ENCODE results near the gene SAMD1. TPM values are rescaled to one million over a fixed set of nuclear protein-coding genes. Genes with fewer than 3 reads are reported as not detected.

SAMD1 gene
- total RNA-seq, 1 donor from 2014 or later = 29.5 TPM

- no peak for DNase-seq (ENCODE audit: low spot score)
- Mint-ChIP-seq H3K4me1 (ENCODE audit: unreplicated experiment) (peaks cover 30% of the 10 kb centered on the region), H3K36me3 (ENCODE audit: low read depth, unreplicated experiment) (peaks cover 3% of the 10 kb centered on the region), H3K27ac (ENCODE audit: unreplicated experiment) (no peak overlapping the region), H3K27me3 (ENCODE audit: unreplicated experiment) (peaks cover 9% of the 10 kb centered on the region), H3K9me3 (ENCODE audit: unreplicated experiment) (no peaks in the 10 kb centered on the region), H3K4me3 (ENCODE audit: unreplicated experiment) (no peak overlapping the region)
- no peak for TF ChIP-seq CTCF (IDR thresholded peaks at IDR 0.05; ENCODE audit: unreplicated experiment)
Measured at GRCh38 chr19:14111486-14111885, 20.9 kb upstream of the SAMD1 start.

GRCh38 chr19:14110650-14111049 lies 20.1 kb upstream of the SAMD1 start:
- DNase-seq (ENCODE audit: low spot score) = no peak
- H3K27ac Mint-ChIP-seq (ENCODE audit: unreplicated experiment) = no peak overlapping the region
- H3K4me3 Mint-ChIP-seq (ENCODE audit: unreplicated experiment) = no peak overlapping the region
- H3K4me1 Mint-ChIP-seq (ENCODE audit: unreplicated experiment) = peaks cover 23% of the 10 kb centered on the region
- H3K9me3 Mint-ChIP-seq (ENCODE audit: unreplicated experiment) = no peaks in the 10 kb centered on the region
- H3K36me3 Mint-ChIP-seq (ENCODE audit: low read depth, unreplicated experiment) = peaks cover 3% of the 10 kb centered on the region
- no peak for TF ChIP-seq CTCF (IDR thresholded peaks at IDR 0.05; ENCODE audit: unreplicated experiment)
- H3K27me3 Mint-ChIP-seq (ENCODE audit: unreplicated experiment) = peaks cover 8% of the 10 kb centered on the region

GRCh38 chr19:14107581-14108461 lies 17.3 kb upstream of the SAMD1 start:
- peak overlapping the region; percentile 73 for H3K4me3 Mint-ChIP-seq (ENCODE audit: unreplicated experiment)
- H3K27me3 Mint-ChIP-seq (ENCODE audit: unreplicated experiment) = peaks cover 5% of the 10 kb centered on the region
- H3K36me3 Mint-ChIP-seq (ENCODE audit: low read depth, unreplicated experiment) = peaks cover 7% of the 10 kb centered on the region
- DNase-seq (ENCODE audit: low spot score) = no peak
- no peak overlapping the region for H3K27ac Mint-ChIP-seq (ENCODE audit: unreplicated experiment)
- no peaks in the 10 kb centered on the region for H3K9me3 Mint-ChIP-seq (ENCODE audit: unreplicated experiment)
- peaks cover 3% of the 10 kb centered on the region for H3K4me1 Mint-ChIP-seq (ENCODE audit: unreplicated experiment)
- TF ChIP-seq CTCF (IDR thresholded peaks at IDR 0.05; ENCODE audit: unreplicated experiment) = no peak

- no peak for DNase-seq (ENCODE audit: low spot score)
- no peak overlapping the region for H3K27ac Mint-ChIP-seq (ENCODE audit: unreplicated experiment)
- H3K4me3 Mint-ChIP-seq (ENCODE audit: unreplicated experiment) = no peak overlapping the region
- peaks cover 7% of the 10 kb centered on the region for H3K36me3 Mint-ChIP-seq (ENCODE audit: low read depth, unreplicated experiment)
- peaks cover 5% of the 10 kb centered on the region for H3K27me3 Mint-ChIP-seq (ENCODE audit: unreplicated experiment)
- no peaks in the 10 kb centered on the region for H3K4me1 Mint-ChIP-seq (ENCODE audit: unreplicated experiment)
- no peak for TF ChIP-seq CTCF (IDR thresholded peaks at IDR 0.05; ENCODE audit: unreplicated experiment)
- no peaks in the 10 kb centered on the region for H3K9me3 Mint-ChIP-seq (ENCODE audit: unreplicated experiment)
Measured at GRCh38 chr19:14106840-14107239, 16.3 kb upstream of the SAMD1 start.

GRCh38 chr19:14105680-14106079 lies 15.1 kb upstream of the SAMD1 start:
- H3K9me3 Mint-ChIP-seq (ENCODE audit: unreplicated experiment) = no peaks in the 10 kb centered on the region
- no peaks in the 10 kb centered on the region for H3K4me1 Mint-ChIP-seq (ENCODE audit: unreplicated experiment)
- TF ChIP-seq CTCF (IDR thresholded peaks at IDR 0.05; ENCODE audit: unreplicated experiment) = no peak
- peaks cover 11% of the 10 kb centered on the region for H3K36me3 Mint-ChIP-seq (ENCODE audit: low read depth, unreplicated experiment)
- no peak for DNase-seq (ENCODE audit: low spot score)
- H3K27me3 Mint-ChIP-seq (ENCODE audit: unreplicated experiment) = peaks cover 3% of the 10 kb centered on the region
- no peak overlapping the region for H3K4me3 Mint-ChIP-seq (ENCODE audit: unreplicated experiment)
- no peak overlapping the region for H3K27ac Mint-ChIP-seq (ENCODE audit: unreplicated experiment)
